GM12873 (cell line): Measurements from ENCODE around the gene CDC42SE2.

Experiments used
- TF ChIP-seq, protein P1 (sequence below): IDR thresholded peaks from 2 replicates; pipeline ENCODE4 v1.5.1; 2012; ENCODE audit warnings: low read depth, mild to moderate bottlenecking, moderate library complexity, low read length, control low read depth; ENCODE audit not compliant: insufficient read depth; ENCODE audit errors: missing control alignments

The CDC42SE2 gene

DNA sequence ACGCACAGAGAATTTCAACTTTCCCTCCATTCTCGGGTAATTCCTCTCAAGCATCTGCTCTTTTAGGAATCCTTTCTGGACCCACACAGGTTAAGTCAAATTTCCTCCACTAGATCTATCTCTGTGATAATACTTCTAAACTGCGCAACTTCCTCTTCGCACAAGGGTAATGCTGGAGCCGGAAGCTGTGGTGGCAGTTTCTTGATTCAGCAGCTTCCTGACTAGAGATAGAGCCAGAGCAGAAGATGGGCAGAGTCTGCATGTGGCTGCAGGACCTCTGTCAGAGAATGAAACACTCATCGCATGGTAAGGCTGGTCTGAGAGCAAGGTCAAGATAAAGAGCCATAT lies 11.1 kb upstream of the CDC42SE2 start:
- TF ChIP-seq, protein P1, sequence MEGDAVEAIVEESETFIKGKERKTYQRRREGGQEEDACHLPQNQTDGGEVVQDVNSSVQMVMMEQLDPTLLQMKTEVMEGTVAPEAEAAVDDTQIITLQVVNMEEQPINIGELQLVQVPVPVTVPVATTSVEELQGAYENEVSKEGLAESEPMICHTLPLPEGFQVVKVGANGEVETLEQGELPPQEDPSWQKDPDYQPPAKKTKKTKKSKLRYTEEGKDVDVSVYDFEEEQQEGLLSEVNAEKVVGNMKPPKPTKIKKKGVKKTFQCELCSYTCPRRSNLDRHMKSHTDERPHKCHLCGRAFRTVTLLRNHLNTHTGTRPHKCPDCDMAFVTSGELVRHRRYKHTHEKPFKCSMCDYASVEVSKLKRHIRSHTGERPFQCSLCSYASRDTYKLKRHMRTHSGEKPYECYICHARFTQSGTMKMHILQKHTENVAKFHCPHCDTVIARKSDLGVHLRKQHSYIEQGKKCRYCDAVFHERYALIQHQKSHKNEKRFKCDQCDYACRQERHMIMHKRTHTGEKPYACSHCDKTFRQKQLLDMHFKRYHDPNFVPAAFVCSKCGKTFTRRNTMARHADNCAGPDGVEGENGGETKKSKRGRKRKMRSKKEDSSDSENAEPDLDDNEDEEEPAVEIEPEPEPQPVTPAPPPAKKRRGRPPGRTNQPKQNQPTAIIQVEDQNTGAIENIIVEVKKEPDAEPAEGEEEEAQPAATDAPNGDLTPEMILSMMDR, result no peak

DNA sequence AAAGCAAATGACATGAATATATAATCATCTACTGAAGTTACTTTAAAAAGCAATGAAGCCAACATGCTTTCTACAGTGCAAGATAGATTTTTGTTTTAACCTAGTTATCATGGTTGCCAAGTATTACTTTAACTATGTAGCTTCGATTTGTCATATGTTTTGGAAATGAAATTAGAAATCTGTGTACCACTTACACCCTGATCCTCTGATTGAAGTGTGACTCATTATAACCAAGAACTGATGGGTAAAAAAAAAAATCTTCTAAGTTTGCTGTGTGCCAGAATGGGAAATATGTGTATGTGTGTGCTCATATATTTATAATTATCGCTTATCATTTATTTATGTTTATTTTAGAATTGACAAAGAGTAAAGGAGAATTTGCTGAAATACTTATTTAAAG lies 9.1 kb upstream of the CDC42SE2 start:
- TF ChIP-seq, protein P1, result no peak

DNA sequence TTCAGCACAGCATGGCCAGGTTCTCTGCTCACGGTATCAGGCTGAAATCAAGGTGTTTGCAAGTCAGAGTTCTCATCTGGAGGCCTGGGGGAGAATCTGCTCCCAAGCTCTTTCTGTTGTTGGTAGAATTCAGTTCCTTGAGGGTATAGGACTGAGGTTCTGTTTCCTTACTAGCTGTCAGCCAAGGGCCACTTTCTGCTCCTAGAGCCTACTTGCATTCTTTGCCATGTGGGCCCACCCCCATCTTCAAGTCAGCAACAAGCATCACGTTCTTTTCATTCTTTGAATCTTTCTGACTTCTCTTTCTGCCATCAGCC lies 7.4 kb upstream of the CDC42SE2 start:
- TF ChIP-seq, protein P1, result no peak

DNA sequence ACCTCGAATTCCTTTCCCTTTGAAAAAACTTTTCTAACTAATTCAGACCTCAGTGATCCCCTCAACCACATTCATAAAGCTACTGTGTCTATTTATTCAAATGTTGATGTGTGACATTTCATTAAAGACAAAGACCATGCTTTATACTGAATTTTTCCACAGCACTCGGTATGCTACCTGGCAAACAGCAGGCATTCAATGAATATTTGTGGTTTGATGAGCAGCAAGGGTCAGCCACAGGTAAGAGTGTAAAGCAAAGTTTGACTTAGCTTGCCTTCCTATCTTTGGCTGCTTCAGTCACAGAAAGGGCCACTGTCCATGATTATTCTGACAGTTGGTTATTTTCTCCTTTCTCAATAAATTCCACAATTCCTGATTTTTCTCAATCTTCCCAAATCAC lies 5.1 kb upstream of the CDC42SE2 start:
- TF ChIP-seq, protein P1, result no peak

DNA sequence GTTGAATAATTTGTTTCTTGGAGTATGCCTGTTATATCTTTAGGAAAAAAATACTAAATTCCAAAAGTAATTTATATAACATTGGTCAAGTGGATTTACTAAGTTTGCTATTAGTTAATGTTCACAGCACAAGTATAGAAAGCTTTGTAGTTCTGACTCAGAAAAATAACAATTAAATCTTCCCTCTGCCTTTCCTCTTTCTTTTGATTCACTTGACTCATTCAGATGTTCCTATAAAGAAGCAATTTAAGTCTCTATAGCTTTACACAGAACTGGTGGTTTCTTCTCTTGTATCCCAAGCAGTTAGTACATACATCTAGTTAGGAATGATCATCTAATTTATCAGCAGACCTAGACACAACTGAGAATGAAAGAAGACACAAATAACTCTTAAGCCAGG lies 4.5 kb upstream of the CDC42SE2 start:
- TF ChIP-seq, protein P1, result no peak

DNA sequence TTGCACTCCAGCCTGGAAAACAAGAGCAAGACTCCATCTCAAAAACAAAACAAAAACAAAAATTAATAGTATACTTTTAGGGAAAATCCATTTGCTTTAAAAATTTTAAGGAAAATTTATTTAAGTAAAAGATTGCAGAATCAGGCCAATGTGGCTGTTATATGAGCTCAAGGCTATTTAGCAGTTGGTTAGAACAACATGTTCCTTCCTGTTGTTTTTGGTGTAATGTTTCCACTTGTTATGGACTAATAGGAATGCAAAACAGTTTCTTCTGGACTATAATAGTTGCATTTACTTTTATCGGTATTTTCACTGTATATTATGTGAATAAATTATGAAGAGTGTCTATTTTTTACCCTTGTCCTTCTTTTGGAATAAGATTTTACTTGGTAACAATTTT lies 3.0 kb upstream of the CDC42SE2 start:
- TF ChIP-seq, protein P1, result no peak

DNA sequence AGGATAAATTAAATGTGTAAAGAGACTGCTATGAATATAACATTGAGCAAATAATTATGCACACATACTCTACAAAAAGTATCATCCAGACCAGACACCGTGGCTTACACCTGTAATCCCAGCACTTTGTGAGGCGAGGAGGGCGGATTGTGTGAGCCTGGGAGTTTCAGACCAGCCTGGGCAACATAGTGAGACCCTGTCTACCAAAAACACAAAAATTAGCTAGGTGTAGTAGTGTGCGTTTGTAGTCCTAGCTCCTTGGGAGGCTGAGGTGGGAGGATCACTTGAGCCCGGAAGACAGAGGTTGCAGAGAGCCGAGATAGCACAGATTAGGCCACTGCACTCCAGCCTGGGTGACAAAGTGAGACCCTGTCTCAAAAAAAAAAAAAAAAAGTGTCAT lies 2.4 kb upstream of the CDC42SE2 start:
- TF ChIP-seq, protein P1, result no peak

DNA sequence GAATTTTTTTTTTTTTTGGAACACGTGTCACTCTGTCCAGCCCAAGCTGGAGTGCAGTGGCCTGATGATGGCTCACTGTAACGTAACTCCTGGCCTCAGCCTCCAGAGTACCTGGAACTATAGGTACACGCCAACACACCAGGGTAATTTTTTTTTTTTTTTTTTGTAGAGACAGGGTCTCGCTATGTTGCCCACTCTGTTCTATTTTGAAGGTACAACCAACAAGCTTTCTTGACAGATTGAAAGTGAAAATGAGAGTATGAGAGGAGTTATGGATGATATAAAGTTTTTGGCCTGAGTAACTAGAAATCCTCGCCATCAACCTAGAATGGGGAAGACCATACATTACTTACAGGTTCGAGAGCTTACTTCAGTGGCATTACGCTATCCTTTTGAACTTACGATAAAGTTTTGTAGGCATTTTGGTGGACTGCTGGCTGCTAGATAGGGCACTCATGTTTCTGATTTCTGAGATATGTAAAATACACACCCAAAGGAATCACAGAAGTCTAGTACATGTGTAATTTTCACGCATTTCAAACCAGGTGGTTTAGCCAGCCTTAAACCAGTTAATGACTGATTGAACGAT lies 806 bp upstream of the CDC42SE2 start:
- TF ChIP-seq, protein P1, result no peak
